Right ventricle myocardium superior (tissue), 1 donor: ENCODE data around the gene THUMPD3. TPM values are rescaled to one million over a fixed set of nuclear protein-coding genes. Genes with fewer than 3 reads are reported as not detected.

ENCODE experiments used
- ATAC-seq: fragments of 200-7000 bp; cut with Tn5 transposase; one replicate; pipeline ENCODE4 v1.9.1; 2020; ENCODE audit warnings: mild to moderate bottlenecking; ENCODE audit not compliant: poor library complexity
- DNase-seq: peaks from one replicate; pipeline ENCODE4 v3.0.0-alpha.2; 2020
- intact Hi-C: fragments of 100-400 bp; cut with DNase I; formaldehyde crosslinking; loops from one replicate; pipeline ENCODE4 v1.11.2; 2022
- long read RNA-seq: library from polyadenylated mRNA; unstranded; transcript quantifications from one replicate; pipeline ENCODE4 v2.0.0, GENCODE V29; 2021
- total RNA-seq: library from RNA; stranded (reverse); fragmentation: NEBNext Ultra II Directional; extraction: Animal tissue kit (Norgen Biotek cat#: 25700); gene quantifications from one replicate; pipeline ENCODE4 v1.2.1, GENCODE V29; 2021
- donor health status: DM: no; HTN: yes; CAD: no; lungs with severe emphysema.

Gene THUMPD3, protein sequence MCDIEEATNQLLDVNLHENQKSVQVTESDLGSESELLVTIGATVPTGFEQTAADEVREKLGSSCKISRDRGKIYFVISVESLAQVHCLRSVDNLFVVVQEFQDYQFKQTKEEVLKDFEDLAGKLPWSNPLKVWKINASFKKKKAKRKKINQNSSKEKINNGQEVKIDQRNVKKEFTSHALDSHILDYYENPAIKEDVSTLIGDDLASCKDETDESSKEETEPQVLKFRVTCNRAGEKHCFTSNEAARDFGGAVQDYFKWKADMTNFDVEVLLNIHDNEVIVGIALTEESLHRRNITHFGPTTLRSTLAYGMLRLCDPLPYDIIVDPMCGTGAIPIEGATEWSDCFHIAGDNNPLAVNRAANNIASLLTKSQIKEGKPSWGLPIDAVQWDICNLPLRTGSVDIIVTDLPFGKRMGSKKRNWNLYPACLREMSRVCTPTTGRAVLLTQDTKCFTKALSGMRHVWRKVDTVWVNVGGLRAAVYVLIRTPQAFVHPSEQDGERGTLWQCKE
- 52.9 TPM for total RNA-seq
- long read RNA-seq, transcript THUMPD3-201 (10 exons, 3,961 nt), result minor isoform, 18 of 94 reads
- long read RNA-seq, transcript THUMPD3-206 (10 exons, 2,877 nt), result major isoform, 28 of 94 reads
- long read RNA-seq, partial matches to known transcripts, result 2 of 94 reads
- long read RNA-seq, other reads (novel, unspliced or antisense), result 45 of 94 reads

- ATAC-seq (peak; percentile 100), DNase-seq (peak; percentile 96)
- intact Hi-C loops, result loop anchor here (5.0 kb wide), 1 partner anchor 59 kb away; no protein-coding TSS in a partner anchor
Observed at GRCh38 chr3:9362731-9363530, at the start of gene THUMPD3. Gene THUMPD3, plus strand, starts transcription at chr3:9363054. Its CDS starts 2,015 bp downstream, at chr3:9365069.

GRCh38 chr3:9314796-9315195 lies 48.1 kb upstream of the THUMPD3 start:
- intact Hi-C loops, result no loop called here
- ATAC-seq (no peak), DNase-seq (no peak)

GRCh38 chr3:9316881-9317361 lies 45.9 kb upstream of the THUMPD3 start:
- ATAC-seq, result peak; percentile 75
- peak; percentile 50 for DNase-seq
- intact Hi-C loops, result no loop called here

GRCh38 chr3:9322780-9323179 lies 40.1 kb upstream of the THUMPD3 start:
- intact Hi-C loops, result no loop called here
- DNase-seq, result no peak
- no peak for ATAC-seq

- intact Hi-C loops, result no loop called here
- ATAC-seq (no peak), DNase-seq (no peak)
Observed at GRCh38 chr3:9324944-9325343, 37.9 kb upstream of the THUMPD3 start.

GRCh38 chr3:9327578-9327977 lies 35.3 kb upstream of the THUMPD3 start:
- no peak for ATAC-seq
- DNase-seq, result no peak
- intact Hi-C loops, result no loop called here

DNA sequence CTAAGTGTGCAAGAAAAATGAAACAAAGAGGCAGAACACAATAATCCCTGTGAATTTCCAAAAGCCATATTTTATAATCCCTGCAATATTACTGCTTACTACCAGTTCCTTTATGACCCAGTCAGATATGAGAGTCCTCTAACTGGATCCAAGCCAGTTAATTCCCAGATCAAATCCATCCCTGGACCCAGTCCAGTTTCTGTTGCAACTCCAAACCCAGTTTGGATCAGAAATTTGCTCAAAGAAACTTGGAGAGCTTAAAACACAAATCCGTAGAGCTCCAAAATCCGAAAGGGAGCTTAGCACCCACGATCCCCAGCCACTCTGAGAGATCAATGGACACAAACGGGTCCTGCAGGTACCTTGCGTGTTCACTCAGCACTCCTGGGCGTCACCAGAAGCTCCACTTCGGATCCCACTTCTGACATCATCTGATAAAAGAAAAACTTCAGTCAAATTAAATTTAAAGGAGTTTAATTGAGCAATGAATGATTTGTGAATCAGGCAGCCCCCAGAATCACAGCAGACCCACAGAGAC lies 32.6 kb upstream of the THUMPD3 start:
- DNase-seq (no peak), ATAC-seq (no peak)
- intact Hi-C loops, result no loop called here

DNA sequence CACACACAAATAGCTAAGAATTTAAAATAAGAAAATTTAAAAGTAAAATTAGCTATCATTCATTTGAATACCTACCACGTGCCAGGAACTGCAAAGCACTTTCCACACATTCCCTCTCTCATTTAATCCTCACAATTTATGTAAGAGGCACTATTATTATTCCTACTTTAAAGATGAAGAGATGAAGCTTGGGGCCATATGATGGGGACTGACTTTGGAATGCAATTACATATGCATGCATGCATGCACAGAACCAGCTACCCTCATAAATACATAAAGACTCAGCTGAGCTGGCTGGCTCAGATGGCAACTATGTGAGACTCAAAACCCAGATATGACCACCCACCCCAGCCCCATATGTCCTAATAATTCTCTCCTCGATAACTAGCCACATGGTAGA lies 31.7 kb upstream of the THUMPD3 start:
- no peak for DNase-seq
- intact Hi-C loops, result no loop called here
- ATAC-seq, result no peak

DNA sequence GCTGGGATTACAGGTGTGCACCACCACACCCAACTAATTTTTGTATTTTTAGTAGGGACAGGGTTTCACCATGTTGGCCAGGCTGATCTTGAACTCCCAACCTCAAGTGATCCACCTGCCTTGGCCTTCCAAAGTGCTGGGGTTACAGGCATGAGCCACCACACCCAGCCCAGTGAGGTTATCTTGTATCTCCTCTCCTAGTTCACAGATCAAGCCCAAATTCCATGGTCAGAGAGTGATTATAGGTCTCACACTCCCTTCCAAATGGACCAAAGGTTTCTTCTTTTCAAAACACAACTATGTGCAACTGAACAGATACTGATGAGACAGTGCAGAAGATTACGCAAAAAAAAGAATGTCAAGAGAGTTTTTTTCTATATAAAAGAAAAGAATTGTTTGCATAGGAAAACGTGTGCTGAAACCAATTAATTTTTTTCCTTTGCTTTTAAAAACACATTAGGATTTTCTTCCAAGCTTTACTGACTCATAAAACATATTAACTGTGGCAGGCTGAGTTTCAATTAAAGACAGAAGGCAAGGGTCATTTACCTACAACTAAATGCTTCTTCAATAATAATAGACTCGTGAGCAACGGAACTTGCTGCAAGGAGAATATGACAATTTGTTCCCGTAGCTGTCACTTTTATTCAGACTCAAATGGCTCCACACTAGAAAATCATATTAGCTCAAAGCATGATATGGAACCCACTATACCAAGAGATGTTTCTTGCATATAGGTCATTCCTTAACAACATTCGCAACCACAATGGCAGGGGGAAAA lies 30.4 kb upstream of the THUMPD3 start:
- no peak for ATAC-seq
- intact Hi-C loops, result no loop called here
- no peak for DNase-seq

DNA sequence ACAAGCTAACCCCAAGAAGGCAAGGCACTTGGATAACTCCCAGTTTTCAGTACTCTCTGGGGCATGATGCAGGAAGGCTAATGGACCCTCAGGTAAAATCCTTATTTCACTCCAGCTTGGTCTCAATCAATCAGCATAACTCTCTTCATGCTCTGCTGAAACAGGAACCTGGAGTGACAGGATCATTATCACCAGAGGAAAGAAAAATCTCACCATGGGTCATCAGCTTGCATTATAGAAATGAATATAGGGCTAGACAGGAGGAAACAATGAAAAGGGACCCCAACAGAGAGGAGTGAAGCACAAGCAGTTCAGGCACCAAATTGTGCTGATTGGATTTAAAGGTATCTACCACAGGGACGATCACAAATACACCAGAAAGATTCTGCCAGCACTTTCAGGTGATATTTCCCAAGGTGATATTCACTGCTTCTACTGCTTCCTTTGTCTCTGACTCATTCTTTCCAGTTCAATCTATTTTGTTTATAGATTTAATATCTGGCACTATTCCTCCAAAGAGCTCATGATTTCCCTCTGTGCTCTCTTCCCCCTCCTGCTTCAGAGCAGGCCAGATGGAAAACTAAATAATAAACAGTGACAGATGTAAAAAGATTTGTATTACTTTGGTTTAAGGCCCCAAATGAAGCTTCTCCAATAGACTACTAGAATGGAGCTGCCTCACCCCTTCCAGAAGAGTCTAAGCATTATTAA lies 22.9 kb upstream of the THUMPD3 start:
- no peak for DNase-seq
- no peak for ATAC-seq
- intact Hi-C loops, result no loop called here

DNA sequence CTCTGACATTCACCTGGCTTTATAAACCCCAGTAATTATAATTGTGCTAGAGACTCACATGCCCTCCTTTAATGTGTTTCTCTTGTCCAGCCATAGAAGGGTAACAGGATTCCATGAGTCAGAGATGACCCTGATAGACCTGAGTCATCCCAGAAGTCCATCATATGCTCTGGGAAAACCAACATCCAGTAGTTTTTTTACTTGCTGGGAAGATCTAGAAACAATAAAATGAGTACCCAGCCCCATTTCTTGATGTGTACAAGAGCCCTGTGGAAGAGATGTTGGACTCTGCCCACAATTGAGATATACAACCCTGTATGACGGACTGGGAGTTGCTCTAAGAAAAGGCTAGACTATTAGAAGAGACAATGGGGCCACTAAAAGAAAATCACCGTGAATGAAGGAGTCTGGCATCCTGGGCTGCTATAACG lies 22.4 kb upstream of the THUMPD3 start:
- intact Hi-C loops, result no loop called here
- no peak for ATAC-seq
- no peak for DNase-seq

GRCh38 chr3:9342696-9343095 lies 20.2 kb upstream of the THUMPD3 start:
- intact Hi-C loops, result no loop called here
- DNase-seq (no peak), ATAC-seq (no peak)

DNA sequence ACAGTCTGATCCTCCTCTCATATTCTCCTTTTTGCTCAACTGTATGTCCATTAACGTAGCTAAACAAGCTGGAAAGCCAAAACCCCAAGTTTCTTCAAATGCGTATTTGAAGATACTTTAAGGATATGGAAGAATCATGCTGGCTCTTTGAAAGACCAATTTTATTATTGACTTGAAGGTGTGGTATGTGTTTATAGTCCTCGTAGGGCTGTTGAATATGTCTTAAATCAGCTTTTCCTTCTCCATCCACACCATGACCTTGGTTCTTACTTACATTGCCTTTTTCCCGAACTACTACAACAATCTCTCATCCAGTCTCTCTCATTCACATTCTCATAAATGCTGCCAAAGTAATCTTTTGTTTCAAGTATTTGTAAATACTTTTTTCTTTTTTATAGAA lies 19.7 kb upstream of the THUMPD3 start:
- intact Hi-C loops, result no loop called here
- no peak for ATAC-seq
- no peak for DNase-seq

GRCh38 chr3:9345041-9345440 lies 17.8 kb upstream of the THUMPD3 start:
- no peak for DNase-seq
- intact Hi-C loops, result no loop called here
- no peak for ATAC-seq

DNA sequence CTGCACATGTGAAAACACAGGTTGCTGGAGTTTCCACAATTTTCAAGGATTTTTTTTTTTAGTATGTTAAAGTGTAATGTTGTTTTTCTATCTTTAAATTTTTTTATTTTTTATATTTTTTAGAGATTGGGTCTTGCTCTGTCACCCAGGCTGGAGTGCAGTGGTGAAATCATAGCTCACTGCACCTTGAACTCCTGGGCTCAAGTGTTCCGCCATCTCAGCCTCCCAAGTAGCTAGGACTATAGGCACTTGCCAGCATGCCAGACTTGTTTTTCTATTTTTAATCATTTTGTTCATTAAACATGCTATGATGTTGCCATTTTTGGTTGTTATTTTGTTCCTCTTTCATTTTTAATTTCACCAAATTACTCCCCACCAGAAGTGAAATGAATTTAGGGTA lies 16.7 kb upstream of the THUMPD3 start:
- ATAC-seq, result no peak
- DNase-seq, result no peak
- intact Hi-C loops, result no loop called here

DNA sequence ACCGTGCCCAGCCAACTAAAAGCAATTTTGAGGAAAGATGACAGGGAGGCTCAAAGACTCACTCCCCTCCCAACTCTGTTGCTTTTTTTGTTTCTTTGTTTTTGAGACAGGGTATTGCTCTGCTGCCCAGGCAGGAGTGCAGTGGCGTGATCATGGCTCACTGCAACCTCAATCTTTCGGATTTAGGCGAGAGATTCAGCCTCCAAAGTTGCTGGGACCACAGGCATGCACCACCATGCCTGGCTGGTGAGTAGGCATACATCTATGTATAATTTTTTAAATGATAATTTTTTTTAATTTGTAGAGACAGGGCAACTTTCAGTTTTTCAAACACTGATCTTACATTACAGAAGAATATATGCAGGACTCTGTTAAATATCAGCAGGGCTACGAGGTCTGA lies 15.8 kb upstream of the THUMPD3 start:
- DNase-seq, result no peak
- intact Hi-C loops, result no loop called here
- ATAC-seq, result no peak

DNA sequence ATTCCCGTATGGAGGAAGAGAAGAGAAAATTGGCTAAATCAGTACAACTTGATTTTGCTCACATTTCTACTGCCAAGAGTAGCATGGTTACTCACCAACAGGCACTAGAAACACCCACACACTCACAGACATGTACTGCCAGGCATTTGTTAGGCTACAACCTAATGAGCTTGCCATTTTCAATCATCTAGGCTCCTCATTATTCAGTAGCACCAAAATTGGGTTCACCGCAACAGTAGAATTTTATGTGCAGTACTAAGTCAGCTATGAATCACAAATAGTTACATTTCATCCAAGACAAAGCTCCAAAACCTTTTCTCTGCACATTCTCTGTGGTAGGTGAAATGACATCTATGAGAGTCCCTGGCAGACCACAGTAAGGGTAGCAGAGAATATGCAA lies 15.0 kb upstream of the THUMPD3 start:
- DNase-seq (no peak), ATAC-seq (no peak)
- intact Hi-C loops, result no loop called here
